NCI-H2196 (cell line): ENCODE measurements around the gene ACHE.

Experiments used
- DNase-seq: peaks from one replicate; lab custom pipeline; 2025; ENCODE audit not compliant: unreplicated experiment; lab: John Stamatoyannopoulos, UW

Gene ACHE

DNA sequence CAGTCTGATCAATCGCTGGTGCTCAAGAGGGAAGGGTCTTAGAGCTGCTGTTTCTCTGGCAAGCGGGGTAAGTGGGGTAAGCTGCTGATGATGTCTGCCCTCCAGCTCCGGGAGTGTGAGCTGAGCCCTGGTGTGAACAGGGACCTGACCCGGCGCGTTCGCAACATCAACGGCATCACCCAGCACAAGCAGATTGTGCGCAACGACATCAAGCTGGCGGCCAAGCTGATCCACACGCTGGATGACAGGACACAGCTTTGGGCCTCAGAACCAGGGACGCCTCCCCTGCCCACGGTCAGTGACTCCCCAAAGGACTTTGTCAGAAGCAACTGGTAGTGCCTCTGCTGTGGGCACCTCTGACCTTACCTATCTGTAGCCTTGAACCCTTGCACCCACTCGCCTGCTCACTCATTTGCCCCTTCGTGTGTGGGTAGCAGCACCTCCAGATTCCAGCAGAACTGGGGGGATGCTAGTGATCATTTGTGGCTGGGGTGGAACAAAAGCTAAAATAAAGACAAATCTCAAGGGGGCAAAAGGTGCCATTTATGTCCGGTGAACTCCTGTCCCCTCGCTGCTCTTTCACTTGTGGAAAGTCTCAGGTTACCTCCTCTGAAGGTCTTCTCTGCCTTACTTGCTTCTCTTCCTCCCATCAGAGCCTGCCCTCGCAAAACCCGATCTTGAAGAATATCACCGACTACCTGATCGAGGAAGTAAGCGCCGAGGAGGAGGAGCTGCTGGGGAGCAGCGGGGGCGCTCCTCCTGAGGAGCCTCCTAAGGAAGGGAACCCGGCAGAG lies 9.3 kb downstream of the ACHE start:
- no peak for DNase-seq

DNA sequence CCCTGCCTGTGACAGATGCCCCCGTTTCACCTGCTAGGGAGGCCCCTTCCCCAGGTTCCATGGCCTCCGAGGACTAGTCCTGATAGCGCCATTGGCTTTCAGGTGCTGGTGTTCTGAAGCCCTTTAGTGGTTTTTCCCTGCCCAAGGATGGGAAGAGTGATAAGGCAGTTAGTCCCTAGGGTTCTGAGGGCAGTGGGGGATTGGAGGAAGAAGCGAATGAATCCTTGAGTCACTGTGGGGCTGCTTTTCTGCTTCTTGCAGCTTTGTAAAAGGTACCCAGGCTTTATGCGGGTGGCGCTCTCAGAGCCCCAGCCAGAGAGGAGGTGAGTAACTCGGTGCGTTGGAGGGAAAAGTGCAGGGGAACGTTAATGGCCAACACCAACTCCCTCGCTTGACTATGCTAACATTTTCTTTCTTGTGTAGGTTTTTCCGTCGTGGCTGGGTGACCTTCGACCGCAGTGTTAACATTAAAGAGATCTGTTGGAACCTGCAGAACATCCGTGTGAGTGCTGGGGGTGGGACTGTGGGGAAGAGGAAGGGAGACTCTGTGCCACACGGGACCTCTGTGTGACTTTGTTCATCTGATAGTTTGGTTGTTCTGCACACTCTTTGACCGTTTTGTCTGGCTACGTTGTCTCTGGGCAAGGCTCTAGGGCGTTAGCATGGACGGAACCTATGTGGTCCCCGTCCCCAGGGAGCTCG lies 10.1 kb downstream of the ACHE start:
- no peak for DNase-seq

- DNase-seq: no peak
Measured at GRCh38 chr7:100884736-100885439, 10.8 kb downstream of the ACHE start.

DNA sequence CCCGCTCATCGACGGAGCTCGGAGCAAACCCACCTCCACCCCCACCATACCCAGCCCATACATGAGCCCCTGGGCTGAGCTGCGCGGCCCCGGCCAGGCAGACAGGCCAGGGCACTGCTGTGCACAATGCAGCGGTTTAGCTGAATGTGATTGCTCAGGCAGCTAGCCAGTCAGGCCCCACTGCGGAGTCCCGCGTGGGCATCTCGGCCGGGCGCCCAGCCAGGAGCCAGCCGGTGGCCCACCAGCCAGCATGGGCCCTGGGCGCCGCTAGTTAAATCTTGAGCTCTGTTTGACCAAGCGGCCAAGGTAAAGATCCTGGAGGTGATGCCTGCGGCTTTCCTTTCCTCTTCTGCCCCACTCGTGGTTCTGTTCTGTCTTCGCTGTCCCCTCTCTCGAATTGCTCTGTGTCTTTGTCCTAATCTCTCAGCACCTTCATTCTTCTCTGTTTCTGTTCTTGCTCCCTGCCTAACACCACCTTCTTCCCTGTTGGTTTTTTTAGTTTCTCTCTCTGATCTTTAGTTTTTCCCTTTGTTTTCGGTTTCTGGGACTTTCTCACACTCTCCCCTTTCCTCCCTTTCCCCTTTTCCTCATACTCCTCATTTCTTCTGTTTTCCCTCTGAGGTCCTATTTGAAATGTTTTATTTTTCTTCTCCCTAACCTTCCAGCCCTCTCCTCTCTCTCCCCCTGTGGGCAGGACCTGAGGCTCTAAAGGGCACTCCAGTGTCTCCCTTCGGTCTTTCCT lies 12.7 kb downstream of the ACHE start:
- DNase-seq: no peak

DNA sequence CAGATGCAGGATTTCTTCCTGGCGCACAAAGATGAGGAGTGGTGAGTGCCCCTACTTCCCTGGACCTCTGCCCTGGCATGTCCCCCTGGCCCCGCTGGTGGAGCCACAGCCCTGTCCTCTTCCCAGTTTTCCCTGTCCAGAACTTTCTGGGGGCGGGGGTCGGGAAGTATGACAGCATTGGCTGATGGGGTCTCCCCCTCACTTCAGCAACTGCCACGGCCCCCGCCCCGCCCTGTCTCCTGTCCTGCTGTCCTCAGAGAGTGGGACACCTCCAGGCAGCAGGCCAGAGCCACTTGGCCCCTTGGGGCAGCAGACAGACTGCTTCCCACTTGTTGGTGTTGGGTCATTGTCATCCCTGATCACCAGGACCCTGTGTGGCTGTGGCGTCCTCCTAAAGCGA lies 13.5 kb downstream of the ACHE start:
- DNase-seq: no peak

DNA sequence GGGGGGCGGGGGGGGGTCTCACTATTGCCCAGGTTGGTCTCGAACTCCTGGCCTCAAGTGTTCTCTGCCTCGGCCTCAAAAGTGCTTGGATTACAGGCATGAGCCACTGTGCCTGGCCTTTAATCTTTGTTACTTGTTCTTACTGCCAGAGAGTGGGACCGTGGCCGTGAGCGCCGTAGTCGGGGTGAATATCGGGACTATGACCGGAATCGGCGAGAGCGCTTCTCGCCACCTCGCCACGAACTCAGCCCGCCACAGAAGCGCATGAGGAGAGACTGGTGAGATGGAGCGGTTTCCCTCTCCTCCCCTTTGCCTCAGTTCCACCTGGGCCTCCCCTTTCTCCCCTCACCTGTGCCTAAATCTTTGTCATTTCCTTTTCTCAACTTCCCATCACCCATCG lies 14.6 kb downstream of the ACHE start:
- no peak for DNase-seq

- no peak for DNase-seq
Measured at GRCh38 chr7:100880645-100881044, 15.0 kb downstream of the ACHE start.

DNA sequence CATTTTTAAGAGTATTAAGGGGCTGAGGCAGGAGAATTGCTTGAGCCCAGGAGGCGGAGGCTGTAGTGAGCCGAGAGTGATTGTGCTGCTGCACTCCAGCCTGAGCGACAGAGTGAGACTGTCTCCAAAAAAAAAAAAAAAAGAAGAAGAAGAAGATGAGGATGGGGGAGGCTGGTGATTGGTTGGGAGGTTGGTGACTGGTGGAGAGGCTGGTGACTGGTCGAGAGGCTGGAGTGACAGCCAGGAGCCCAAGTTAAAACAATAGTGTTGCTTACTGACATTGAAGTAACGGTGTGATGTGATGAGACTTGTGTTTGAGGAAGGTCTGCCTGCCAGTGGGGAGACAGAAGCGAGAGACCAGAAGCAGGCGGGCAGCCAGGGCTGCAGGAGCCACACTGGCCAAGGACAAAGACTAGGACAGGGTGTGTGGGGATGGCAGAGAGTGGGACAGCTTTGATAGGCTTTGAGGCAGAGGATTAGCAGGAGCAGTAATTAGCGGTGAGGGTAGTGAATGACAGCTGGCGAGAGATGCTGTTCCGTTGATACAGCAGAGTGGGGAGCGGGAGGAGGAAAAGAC lies 15.9 kb downstream of the ACHE start:
- no peak for DNase-seq

DNA sequence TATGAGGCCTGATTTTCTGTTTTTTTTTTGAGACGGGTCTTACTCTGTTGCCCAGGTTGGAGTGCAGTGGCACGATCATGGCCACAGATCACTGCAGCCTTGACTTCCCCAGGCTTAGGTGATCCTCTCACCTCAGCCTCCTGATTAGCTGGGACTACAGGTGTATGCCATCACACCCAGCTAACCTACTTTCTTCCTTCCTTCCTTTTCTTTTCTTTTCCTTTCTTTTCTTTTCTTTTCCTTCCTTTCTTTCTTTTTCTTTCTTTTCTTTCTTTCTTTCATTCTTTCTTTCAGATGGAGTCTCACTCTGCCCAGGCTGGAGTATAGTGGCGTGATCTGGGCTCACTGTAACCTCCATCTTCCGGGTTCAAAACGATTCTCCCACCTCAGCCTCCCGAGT lies 17.0 kb downstream of the ACHE start:
- no peak for DNase-seq

DNA sequence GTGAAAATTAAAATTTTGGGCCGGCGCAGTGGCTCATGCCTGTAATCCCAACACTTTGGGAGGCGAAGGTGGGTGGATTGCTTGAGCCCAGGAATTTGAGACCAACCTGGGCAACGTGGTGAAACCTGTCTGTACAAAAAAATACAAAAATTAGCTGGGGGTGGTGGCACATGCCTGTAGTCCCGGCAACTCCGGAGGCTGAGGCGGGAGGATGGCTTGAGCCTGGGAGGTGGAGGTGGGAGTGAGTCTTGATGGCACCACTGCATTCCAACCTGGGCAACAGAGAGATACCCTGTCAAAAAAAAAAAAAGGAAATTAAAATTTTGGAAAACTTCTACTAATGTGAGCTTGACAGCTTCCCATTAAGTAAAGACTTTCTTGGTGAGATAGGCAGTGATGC lies 17.7 kb downstream of the ACHE start:
- DNase-seq: no peak

- no peak for DNase-seq
Measured at GRCh38 chr7:100875356-100875751, 20.3 kb downstream of the ACHE start.

- DNase-seq: peak; percentile 99
Measured at GRCh38 chr7:100874577-100875355, 20.9 kb downstream of the ACHE start, which contains the start of gene SRRT. Gene SRRT (plus strand): TSS chr7:100875103. CDS start chr7:100875591, 488 bp downstream.

- DNase-seq: no peak
Measured at GRCh38 chr7:100874300-100874576, 21.4 kb downstream of the ACHE start.

- no peak for DNase-seq
Measured at GRCh38 chr7:100873599-100874299, 21.9 kb downstream of the ACHE start.

DNA sequence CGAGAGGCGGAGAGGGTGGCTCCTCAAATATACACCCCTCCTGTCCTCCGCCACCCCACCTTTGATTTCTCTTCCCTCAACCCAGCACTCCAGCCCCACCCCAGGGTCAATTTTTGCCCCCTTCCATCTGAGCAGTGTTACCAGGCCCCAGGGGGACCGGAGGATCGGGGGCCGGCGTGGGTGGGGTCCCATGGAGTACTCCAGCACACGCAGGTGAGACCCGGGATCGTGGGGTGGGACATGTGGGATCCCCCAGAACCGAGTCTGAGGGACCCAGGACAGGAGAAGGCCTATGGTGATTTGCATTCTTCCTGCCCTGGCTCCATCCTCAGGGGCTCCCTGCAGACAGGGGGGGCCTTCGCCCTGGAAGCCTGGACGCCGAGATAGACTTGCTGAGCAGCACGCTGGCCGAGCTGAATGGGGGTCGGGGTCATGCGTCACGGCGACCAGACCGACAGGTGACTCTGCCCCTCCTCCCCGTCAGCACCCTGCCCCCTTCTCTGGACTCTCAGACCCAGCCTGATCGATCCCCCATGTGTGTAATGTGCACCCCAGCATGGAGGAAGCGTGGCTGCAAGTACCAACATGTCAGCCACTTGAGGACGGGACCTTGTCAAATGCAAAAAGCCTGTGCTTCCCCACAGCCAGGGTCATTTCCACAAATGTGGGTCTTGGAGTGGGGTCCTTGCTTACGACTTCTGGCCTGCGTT lies 27.8 kb downstream of the ACHE start:
- no peak for DNase-seq

DNA sequence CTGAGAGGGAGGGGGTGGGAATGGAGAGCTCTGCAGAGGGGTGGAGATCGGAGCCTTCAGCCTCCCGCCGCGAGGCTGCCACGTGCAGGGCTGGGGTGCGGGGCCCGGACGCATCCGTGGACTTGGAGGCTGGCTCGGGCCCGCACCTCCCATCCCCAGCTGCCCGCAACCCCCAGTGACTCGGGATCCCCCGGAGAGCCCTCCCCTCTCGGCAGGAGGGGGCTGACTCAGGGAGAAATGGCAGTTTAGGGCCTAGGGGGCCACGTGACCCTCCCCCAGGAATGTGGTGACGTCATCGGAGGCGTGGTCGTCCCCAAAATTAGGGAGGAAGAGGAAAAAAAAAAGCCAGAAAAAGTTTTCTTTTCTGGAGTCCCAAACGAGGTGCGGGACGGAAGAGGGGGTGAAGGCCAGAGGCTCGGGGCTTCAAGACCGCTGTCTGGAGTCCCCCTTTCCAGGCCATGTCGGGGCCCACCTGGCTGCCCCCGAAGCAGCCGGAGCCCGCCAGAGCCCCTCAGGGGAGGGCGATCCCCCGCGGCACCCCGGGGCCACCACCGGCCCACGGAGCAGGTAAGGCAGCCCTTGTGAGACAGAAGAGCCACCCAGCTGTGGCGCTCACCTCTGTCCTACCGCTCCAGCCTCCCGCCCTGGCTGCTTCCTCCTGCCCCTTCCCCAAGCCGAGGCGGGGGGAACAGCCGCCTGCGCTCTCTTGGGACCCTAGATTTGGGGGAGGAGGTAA lies 28.5 kb downstream of the ACHE start, which contains the start of gene TRIP6:
TSS of gene TRIP6 (plus strand) at position 348 of the 736 bp plus-strand sequence. CDS start at position 459, 111 bp downstream.
- DNase-seq: no peak

DNA sequence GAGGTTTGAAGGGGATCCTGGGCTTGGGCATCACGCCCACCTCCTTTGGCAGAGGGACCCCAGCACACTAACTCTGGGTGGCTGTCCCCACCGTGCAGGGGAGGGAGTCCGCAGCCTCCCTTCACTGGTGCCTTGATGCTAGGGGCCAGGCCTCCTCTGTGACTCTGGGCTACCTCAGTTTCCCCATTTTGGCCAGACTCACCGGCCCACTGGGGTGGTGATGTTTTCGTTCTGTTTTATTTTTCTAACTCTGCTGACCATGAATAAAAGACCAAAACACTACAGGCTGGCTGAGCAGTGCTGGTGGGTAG lies 29.0 kb downstream of the ACHE start:
- DNase-seq: no peak

- DNase-seq: peak; percentile 81
Measured at GRCh38 chr7:100865938-100866728, 29.6 kb downstream of the ACHE start.
